HepG2 (cell line): ENCODE measurements around the gene IGHMBP2. TPM values are rescaled to one million over a fixed set of nuclear protein-coding genes. Genes with fewer than 3 reads are reported as not detected.

ENCODE experiments used
- AKNA ChIP-seq: sonication (generic); formaldehyde crosslinking; IDR thresholded peaks from 2 replicates; pipeline ENCODE4 v1.4.0; 2020; ENCODE audit warnings: missing genetic modification reagents, borderline replicate concordance
- ARNTL ChIP-seq: sonication (generic); formaldehyde crosslinking; IDR thresholded peaks from 2 replicates; pipeline ENCODE4 v1.4.0; 2020; ENCODE audit warnings: mild to moderate bottlenecking, missing genetic modification reagents
- CHD4 ChIP-seq: fragments of 200-600 bp; sonication (generic); IDR thresholded peaks from 2 replicates; pipeline ENCODE4 v1.7.0; 2017; ENCODE audit warnings: mild to moderate bottlenecking, low read length, borderline replicate concordance
- JDP2 ChIP-seq: sonication (generic); formaldehyde crosslinking; IDR thresholded peaks from 2 replicates; pipeline ENCODE4 v1.8.1; 2022; ENCODE audit warnings: missing genetic modification reagents, borderline replicate concordance
- NFYC ChIP-seq: IDR thresholded peaks from 2 replicates; pipeline ENCODE4 v1.6.1; 2016; ENCODE audit warnings: missing genetic modification reagents, missing compliant biosample characterization
- NR0B2 ChIP-seq: sonication (generic); formaldehyde crosslinking; IDR thresholded peaks from 2 replicates; pipeline ENCODE4 v1.4.0; 2020; ENCODE audit warnings: mild to moderate bottlenecking, missing genetic modification reagents
- RFXANK ChIP-seq: IDR thresholded peaks from 2 replicates; pipeline ENCODE4 v1.6.1; 2016
- SATB2 ChIP-seq: sonication (generic); formaldehyde crosslinking; IDR thresholded peaks from 2 replicates; pipeline ENCODE4 v1.5.0; 2020; ENCODE audit warnings: missing genetic modification reagents
- SMAD3 ChIP-seq: sonication (generic); formaldehyde crosslinking; IDR thresholded peaks from 2 replicates; pipeline ENCODE4 v1.4.0; 2020; ENCODE audit warnings: missing genetic modification reagents
- USF2 ChIP-seq, 2 experiments: sonication (generic) in 1 of 2; formaldehyde crosslinking in 1 of 2; IDR thresholded peaks; 2 replicates each; pipeline versions ENCODE4 v1.5.1 to v1.6.1; 2011 to 2020; ENCODE audit warnings: borderline replicate concordance in 1 of 2, low read depth in 1 of 2, low read length in 1 of 2, mild to moderate bottlenecking in 1 of 2, missing genetic modification reagents in 1 of 2, moderate library complexity in 1 of 2
- ZFP1 ChIP-seq: IDR thresholded peaks from 2 replicates; pipeline ENCODE4 v1.6.1; 2016
- ZFP37 ChIP-seq: sonication (generic); formaldehyde crosslinking; IDR thresholded peaks from 2 replicates; pipeline ENCODE4 v1.4.0; 2020; ENCODE audit warnings: missing genetic modification reagents, borderline replicate concordance
- ZMYM3 ChIP-seq: sonication (generic); formaldehyde crosslinking; IDR thresholded peaks from 2 replicates; pipeline ENCODE4 v1.5.1; 2020; ENCODE audit warnings: mild to moderate bottlenecking, missing genetic modification reagents
- ZNF251 ChIP-seq: sonication (generic); formaldehyde crosslinking; IDR thresholded peaks from 2 replicates; pipeline ENCODE4 v1.9.0; 2021; ENCODE audit warnings: mild to moderate bottlenecking, missing genetic modification reagents
- ZNF639 ChIP-seq: conservative IDR thresholded peaks from 2 replicates; pipeline ENCODE4 v1.6.1; 2018; ENCODE audit warnings: missing genetic modification reagents
- polyA plus RNA-seq, 8 experiments: library from polyadenylated mRNA; depleted of rRNA in 3 of 8; stranded (reverse) in 7 of 8; unstranded in 1 of 8; fragments of >200 nt; fragmentation: Illumina TruSeq in 4 of 8; extraction: Trizol in 4 of 8; gene quantifications; 2 replicates each; pipeline versions ENCODE4 v1.2.1 to v1.2.3, GENCODE V29; 2011 to 2016; ENCODE audit warnings: low read depth in 4 of 8, missing spikeins in 1 of 8, mixed read lengths in 1 of 8; ENCODE audit not compliant: insufficient read depth in 1 of 8
- total RNA-seq, 5 experiments: library from RNA; depleted of rRNA; stranded (reverse); fragments of >200 nt; fragmentation: Illumina TruSeq; extraction: Trizol; gene quantifications; 2 replicates each; pipeline ENCODE4 v1.2.3, GENCODE V29; 2016; ENCODE audit warnings: low read depth in 1 of 5
- TF ChIP-seq, protein P1 (sequence below): sonication (generic); formaldehyde crosslinking; IDR thresholded peaks from 2 replicates; pipeline ENCODE4 v1.8.1; 2023; ENCODE audit warnings: mild to moderate bottlenecking, missing genetic modification reagents, borderline replicate concordance
- TF ChIP-seq, protein P2 (sequence below): IDR thresholded peaks from 2 replicates; pipeline ENCODE4 v1.6.1; 2016; ENCODE audit warnings: missing compliant biosample characterization, missing genetic modification reagents, borderline replicate concordance

IGHMBP2 gene
- total and polyA plus RNA-seq, 2 of the 13 experiments (the other 11 are each of a cell fraction or from before 2014, with no cell fraction given): 8.9 to 9.9 TPM

GRCh38 chr11:68857037-68857586 is 46.6 kb upstream of the IGHMBP2 start (continued):
- 0 out of 2 replicates have a peak, but pooled peaks have one; percentile 24 for TF ChIP-seq AKNA (CRISPR knock-in tag)
- TF ChIP-seq ZFP1 (CRISPR knock-in tag): no peak
- TF ChIP-seq CHD4: peak; percentile 38; the same call in 1 of the 2 replicates
- no peak for TF ChIP-seq NFYC (CRISPR knock-in tag)
- TF ChIP-seq JDP2 (CRISPR knock-in tag): no peak
- no peak for TF ChIP-seq NR0B2 (CRISPR knock-in tag)
- TF ChIP-seq ARNTL: no peak
- TF ChIP-seq RFXANK (CRISPR knock-in tag): no peak
- no peak for TF ChIP-seq ZFP37 (CRISPR knock-in tag)
- no peak for TF ChIP-seq ZNF251 (CRISPR knock-in tag)
- no peak for TF ChIP-seq ZNF639
- TF ChIP-seq USF2 (IDR thresholded peaks at IDR 0.05; ENCODE audit: low read depth, low read length): no peak
- peak; percentile 18; the same call in 1 of the 2 replicates for TF ChIP-seq USF2 (CRISPR knock-in tag; IDR thresholded peaks at IDR 0.05; ENCODE audit: borderline replicate concordance)
- TF ChIP-seq, protein P1, sequence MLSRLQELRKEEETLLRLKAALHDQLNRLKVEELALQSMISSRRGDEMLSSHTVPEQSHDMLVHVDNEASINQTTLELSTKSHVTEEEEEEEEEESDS (CRISPR knock-in tag): no peak
- no peak for TF ChIP-seq ZMYM3
- no peak for TF ChIP-seq SATB2 (CRISPR knock-in tag)
- TF ChIP-seq, protein P2, sequence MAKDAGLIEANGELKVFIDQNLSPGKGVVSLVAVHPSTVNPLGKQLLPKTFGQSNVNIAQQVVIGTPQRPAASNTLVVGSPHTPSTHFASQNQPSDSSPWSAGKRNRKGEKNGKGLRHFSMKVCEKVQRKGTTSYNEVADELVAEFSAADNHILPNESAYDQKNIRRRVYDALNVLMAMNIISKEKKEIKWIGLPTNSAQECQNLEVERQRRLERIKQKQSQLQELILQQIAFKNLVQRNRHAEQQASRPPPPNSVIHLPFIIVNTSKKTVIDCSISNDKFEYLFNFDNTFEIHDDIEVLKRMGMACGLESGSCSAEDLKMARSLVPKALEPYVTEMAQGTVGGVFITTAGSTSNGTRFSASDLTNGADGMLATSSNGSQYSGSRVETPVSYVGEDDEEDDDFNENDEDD (CRISPR knock-in tag): no peak
- TF ChIP-seq SMAD3: no peak
